ENCODE results near the gene UBAP1L. TPM values are rescaled to one million over a fixed set of nuclear protein-coding genes. Genes with fewer than 3 reads are reported as not detected.

Gene UBAP1L
- total RNA-seq, 2 donors from 2014 or later, result 1.9 to 8.5 TPM

DNA sequence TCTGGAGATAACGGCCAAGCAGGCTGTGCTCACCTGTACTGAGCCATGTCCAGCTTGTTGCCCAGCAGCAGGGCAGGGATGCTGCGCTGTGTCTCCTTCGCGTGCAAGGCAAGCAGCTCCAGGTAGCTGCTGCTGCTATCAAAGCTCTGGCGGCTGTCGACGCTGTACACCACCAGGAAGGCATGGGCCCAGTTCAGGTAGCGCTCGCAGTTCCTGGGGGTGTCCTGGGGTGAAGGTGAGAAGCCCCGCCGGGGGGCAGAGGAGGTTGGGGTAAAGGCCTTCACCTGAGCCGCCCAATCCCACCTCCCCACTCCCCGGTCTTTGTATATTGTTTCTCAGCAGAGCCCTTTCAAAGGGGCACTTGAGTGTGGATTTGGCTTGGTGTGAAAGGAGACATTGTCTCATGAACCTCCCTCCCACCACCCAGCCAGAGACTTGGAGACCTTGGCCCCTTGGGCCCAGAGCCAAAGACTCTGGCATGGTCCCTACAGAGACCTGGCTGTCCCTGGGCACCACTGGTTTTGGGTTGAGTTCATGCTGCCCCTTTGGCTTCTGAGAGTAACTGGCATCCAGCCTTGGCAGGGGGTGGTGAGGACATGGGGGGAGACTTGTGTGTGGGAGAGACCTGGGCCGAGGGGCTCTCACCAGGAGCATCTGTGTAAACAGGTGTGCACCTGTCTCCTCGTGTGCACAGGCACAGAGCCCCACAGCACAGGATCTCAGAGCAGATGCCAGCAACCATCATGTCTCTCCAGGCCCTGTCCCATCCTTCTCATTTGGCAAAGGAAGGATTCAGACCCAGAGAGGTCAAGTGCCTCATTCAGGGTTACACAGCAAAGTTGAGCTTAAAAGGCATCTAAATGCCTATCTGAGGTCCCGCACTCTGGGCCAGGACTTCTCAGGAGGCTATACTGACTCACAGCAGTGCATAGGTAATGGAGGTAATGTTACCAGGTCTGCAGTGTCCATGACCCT, 56.3 kb downstream of the UBAP1L start:
- Histone ChIP-seq H3K36me3 (no peaks in the 10 kb centered on the region), H3K4me3 (no peak overlapping the region), H3K27ac (no peak overlapping the region), H3K27me3 (replicated peaks; ENCODE audit: insufficient read depth) (no peaks in the 10 kb centered on the region), H3K9me3 (no peaks in the 10 kb centered on the region), H3K4me1 (replicated peaks) (no peaks in the 10 kb centered on the region)
- no peak for DNase-seq (ENCODE audit: low spot score)
- WGBS, result 71% methylated on average over 15 of the region's 16 CpGs
- intact Hi-C loops (cut with DNase I), result no loop called here
- no peak for TF ChIP-seq POLR2AphosphoS5 (IDR thresholded peaks at IDR 0.05)
- TF ChIP-seq CTCF (IDR thresholded peaks at IDR 0.05), result no peak
- no peak for TF ChIP-seq POLR2A (IDR thresholded peaks at IDR 0.05)

DNA sequence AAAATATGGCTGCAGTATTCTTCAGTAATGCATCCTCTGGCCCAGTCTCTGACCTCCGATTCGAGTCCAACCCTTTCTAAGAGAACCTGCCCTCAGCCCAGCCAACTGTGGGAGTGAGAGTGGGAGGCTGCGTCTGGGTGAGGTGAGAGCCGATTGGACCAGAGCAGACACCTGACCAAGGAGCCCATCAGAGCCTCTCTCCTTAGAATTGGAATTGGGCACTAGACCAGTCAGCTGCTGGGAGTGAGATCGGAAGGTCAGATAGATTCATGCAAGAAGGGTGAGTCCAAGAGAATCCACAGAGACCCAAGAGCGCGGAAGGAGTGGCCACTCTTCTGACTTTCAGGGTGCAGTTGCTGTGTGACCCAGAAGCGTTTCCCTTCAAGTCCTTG, 57.5 kb downstream of the UBAP1L start:
- no peak for TF ChIP-seq POLR2AphosphoS5 (IDR thresholded peaks at IDR 0.05)
- TF ChIP-seq CTCF (IDR thresholded peaks at IDR 0.05), result no peak
- no peak for TF ChIP-seq POLR2A (IDR thresholded peaks at IDR 0.05)
- no peaks in the 10 kb centered on the region for H3K9me3 ChIP-seq
- no peaks in the 10 kb centered on the region for H3K36me3 ChIP-seq
- intact Hi-C loops (cut with DNase I), result no loop called here
- DNase-seq (ENCODE audit: low spot score), result no peak
- WGBS, result 80% methylated on average over 8 of the region's 8 CpGs
- H3K27me3 ChIP-seq (replicated peaks; ENCODE audit: insufficient read depth), result no peaks in the 10 kb centered on the region
- no peak overlapping the region for H3K27ac ChIP-seq
- H3K4me1 ChIP-seq (replicated peaks), result no peaks in the 10 kb centered on the region
- no peak overlapping the region for H3K4me3 ChIP-seq

DNA sequence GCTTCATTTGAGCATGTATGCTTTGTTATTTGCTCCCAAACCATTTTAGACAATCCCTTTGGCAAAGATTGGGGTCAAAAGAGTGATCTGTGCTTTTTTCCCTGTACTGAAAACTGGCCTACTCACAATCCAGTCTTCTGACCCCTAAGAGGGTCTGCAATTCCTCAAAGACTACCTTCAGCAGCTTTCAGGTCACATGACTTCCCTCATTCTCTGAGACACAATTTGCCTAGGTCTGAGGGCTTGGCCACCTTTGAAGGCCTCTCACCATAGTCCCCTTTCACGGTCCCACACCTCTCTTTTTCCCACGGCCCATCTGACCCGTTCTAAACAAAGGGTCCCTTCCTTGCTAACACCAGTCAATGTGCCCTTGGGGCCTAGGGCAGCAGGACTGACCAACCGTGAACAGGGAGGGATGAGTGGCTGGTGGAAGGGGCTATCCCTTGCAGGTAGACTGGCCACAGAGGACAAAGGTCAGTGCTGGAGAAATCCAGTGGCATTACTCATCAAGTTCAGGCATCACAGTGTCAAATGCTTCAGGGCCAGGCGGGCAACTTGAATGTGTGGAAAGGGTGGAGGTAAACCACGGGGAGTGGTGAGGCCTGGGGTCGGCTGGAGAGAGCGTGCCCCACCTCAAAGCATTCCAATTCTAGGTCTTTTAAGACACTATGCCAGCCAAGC, 58.0 kb downstream of the UBAP1L start:
- Histone ChIP-seq H3K27ac (no peak overlapping the region), H3K4me3 (no peak overlapping the region), H3K36me3 (no peaks in the 10 kb centered on the region), H3K9me3 (no peaks in the 10 kb centered on the region), H3K27me3 (replicated peaks; ENCODE audit: insufficient read depth) (no peaks in the 10 kb centered on the region), H3K4me1 (replicated peaks) (no peaks in the 10 kb centered on the region)
- no peak for DNase-seq (ENCODE audit: low spot score)
- TF ChIP-seq CTCF (IDR thresholded peaks at IDR 0.05), result no peak
- TF ChIP-seq POLR2AphosphoS5 (IDR thresholded peaks at IDR 0.05), result no peak
- no peak for TF ChIP-seq POLR2A (IDR thresholded peaks at IDR 0.05)
- 70% methylated on average over 8 of the region's 8 CpGs for WGBS
- intact Hi-C loops (cut with DNase I), result no loop called here

- no peak for TF ChIP-seq POLR2AphosphoS5 (IDR thresholded peaks at IDR 0.05)
- no peak for TF ChIP-seq POLR2A (IDR thresholded peaks at IDR 0.05)
- no peak for TF ChIP-seq CTCF (IDR thresholded peaks at IDR 0.05)
- 81% methylated on average over 9 of the region's 9 CpGs for WGBS
- no peaks in the 10 kb centered on the region for H3K9me3 ChIP-seq
- no peak overlapping the region for H3K4me3 ChIP-seq
- H3K4me1 ChIP-seq (replicated peaks), result no peaks in the 10 kb centered on the region
- peak overlapping the region in 1 of 2 donors; percentile 15 for H3K27ac ChIP-seq
- intact Hi-C loops (cut with DNase I), result no loop called here
- DNase-seq (ENCODE audit: low spot score), result no peak
- H3K36me3 ChIP-seq, result no peaks in the 10 kb centered on the region
- no peaks in the 10 kb centered on the region for H3K27me3 ChIP-seq (replicated peaks; ENCODE audit: insufficient read depth)
Observed at GRCh38 chr15:65056106-65056505, 58.9 kb downstream of the UBAP1L start.

All from prostate gland (tissue), 2 donors.